Rectal smooth muscle tissue (tissue), 1 donor: ENCODE measurements around the gene KMT2D.

ENCODE experiments used
- H3K27ac ChIP-seq: one replicate; pipeline ENCODE4 v1.7.0; 2013; ENCODE audit warnings: low read depth, low read length, inconsistent platforms
- H3K27me3 ChIP-seq: one replicate; pipeline ENCODE4 v1.7.0; 2013; ENCODE audit warnings: low read length; ENCODE audit not compliant: control insufficient read depth, insufficient read depth
- H3K36me3 ChIP-seq: one replicate; pipeline ENCODE4 v1.7.0; 2013; ENCODE audit warnings: low read length; ENCODE audit not compliant: control insufficient read depth, insufficient read depth
- H3K4me1 ChIP-seq: one replicate; pipeline ENCODE4 v1.7.0; 2013; ENCODE audit warnings: low read length; ENCODE audit not compliant: control insufficient read depth, insufficient read depth
- H3K4me3 ChIP-seq: one replicate; pipeline ENCODE4 v1.7.0; 2013; ENCODE audit warnings: low read length
- H3K9ac ChIP-seq: one replicate; pipeline ENCODE4 v1.7.0; 2013; ENCODE audit warnings: low read length

The KMT2D gene

DNA sequence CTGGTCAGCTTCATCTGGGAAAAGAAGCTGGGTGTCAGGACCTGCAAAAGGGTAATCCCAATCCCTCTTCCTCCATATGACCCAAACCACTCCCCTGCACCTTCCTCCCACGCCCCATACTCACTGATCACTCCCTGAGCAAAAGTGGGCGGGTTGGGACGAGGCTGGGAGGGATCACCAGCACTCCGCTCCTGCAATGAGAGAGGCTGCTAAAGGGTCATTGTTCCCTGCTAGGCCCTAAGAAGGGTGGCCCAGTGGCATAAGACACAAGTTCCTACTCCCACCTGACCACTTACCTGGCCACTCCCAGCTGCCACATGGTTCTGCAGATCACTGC is 26.3 kb downstream of the KMT2D start:
- H3K4me3 ChIP-seq = no peak overlapping the region
- H3K36me3 ChIP-seq = peaks cover 45% of the 10 kb centered on the region
- no peaks in the 10 kb centered on the region for H3K4me1 ChIP-seq
- H3K27ac ChIP-seq = no peak overlapping the region
- no peaks in the 10 kb centered on the region for H3K27me3 ChIP-seq
- no peak overlapping the region for H3K9ac ChIP-seq

DNA sequence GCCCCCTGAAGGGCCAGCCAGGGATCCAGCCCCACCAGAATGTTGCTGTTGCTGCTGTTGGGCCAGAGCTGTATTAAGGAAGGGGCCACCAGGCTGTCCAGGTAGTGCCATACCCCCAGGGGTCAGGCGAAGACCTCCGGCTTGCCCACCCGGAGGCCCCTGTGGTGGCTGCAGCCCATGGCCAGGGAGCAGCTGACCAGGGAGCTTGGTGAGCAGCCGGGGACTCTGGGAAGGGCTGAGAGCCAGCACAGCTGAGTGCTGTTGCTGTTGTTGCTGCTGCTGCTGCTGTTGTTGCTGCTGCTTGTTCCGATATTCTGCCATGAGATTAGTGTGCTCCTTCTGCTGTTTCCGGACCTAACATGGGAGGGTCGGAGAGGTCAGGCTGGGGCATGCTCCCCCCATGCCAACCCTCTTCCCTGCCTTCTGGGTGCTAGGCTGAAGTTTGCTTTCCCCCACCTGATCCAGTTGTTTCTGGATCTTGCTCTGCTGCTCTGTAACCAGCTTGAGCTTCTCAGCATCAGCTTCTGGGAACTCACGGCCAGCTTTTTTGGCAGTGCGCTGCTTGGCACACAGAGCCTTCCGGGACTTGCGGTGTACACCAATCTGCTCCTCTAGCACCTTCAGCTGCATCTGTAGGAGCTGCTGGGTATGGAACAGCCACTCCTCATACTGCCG is 26.8 kb downstream of the KMT2D start:
- H3K27me3 ChIP-seq = no peaks in the 10 kb centered on the region
- H3K4me3 ChIP-seq = no peak overlapping the region
- H3K4me1 ChIP-seq = no peaks in the 10 kb centered on the region
- H3K9ac ChIP-seq = no peak overlapping the region
- H3K36me3 ChIP-seq = peaks cover 46% of the 10 kb centered on the region
- H3K27ac ChIP-seq = no peak overlapping the region

DNA sequence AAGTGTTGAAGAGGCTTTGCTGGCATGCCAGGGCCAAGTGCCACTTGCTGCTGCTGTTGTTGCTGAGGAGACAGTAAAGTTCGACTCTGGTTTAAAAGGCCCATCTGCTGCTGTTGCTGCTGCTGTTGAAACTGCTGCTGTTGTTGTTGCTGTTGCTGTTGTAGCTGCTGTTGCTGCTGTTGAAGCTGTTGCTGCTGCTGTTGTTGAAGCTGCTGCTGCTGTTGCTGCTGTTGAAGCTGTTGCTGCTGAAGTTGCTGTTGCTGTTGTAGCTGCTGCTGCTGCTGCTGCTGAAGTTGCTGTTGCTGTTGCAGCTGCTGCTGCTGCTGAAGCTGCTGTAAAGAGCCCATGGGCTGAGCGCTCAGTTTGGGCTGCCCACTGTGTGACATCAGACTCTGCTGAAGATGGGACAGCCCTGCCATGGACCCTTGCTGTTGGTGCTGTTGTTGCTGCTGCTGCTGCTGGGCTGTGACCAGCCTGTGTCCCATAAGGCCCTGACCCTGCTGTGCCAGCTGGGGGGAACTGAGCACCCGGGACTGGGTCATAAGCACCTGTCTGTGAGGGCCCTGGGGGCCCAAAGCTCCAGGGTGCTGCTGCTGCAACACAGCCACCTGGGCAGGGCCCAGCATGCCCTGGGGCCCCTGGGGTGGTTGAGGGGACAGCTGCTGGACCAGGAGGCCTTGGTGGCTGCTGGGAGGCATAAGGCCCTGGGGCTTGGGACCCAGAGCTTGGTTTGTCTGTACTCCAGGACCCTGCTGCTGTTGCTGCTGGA is 27.7 kb downstream of the KMT2D start:
- H3K9ac ChIP-seq = no peak overlapping the region
- peaks cover 46% of the 10 kb centered on the region for H3K36me3 ChIP-seq
- no peaks in the 10 kb centered on the region for H3K27me3 ChIP-seq
- no peak overlapping the region for H3K27ac ChIP-seq
- H3K4me3 ChIP-seq = no peak overlapping the region
- no peaks in the 10 kb centered on the region for H3K4me1 ChIP-seq

DNA sequence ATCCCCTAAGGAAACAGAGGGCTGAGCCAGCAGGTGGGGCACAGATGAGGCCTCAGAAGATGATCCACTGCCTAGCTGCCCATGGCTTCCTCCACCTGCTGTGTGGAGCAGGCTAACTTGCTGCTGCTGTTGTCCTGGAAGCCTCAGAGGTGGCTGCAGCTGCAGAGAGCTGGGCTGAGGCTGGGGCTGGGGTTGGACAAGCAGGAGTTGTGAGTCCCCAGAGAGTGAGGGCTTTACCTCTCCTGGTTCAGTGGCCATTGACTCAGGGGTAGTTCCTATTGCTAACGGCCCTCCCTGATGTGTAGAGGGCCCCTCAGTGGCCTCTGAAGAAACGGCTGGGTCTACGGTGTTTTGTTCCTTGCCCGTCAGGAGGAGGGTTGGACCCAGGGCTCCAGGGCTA is 28.3 kb downstream of the KMT2D start:
- Histone ChIP-seq H3K36me3 (peaks cover 44% of the 10 kb centered on the region), H3K27me3 (no peaks in the 10 kb centered on the region), H3K27ac (no peak overlapping the region), H3K9ac (no peak overlapping the region), H3K4me3 (no peak overlapping the region), H3K4me1 (no peaks in the 10 kb centered on the region)

DNA sequence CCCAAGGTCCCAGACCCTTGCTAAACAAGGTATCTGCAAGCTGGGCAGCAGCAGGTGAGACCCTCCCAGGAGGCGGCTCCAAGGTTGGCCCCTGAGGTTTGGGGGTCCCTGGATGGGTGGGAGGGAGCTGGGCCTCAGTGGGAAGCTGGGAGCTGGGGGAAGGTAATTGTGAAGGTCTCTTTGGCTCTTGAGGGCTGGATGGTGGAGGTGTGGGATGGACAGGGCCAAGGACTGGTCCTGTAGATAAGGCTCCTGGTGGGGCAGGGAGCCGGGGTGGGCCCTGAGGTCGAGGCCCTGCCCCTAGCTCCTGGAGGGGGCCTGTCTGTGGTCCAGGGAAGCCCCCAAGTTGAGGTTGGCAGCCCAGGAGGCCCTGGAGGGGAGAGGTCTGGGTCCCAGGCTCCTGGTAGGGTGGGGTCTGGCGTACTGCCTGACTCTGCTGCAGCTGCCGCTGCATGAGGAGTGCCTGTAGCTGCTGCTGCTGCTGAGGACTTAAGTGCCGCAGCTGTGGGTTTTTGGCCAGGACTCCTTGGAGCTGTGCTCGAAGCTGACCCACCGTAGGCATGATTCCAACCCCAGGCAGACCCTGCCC is 28.9 kb downstream of the KMT2D start:
- no peak overlapping the region for H3K4me3 ChIP-seq
- no peak overlapping the region for H3K27ac ChIP-seq

DNA sequence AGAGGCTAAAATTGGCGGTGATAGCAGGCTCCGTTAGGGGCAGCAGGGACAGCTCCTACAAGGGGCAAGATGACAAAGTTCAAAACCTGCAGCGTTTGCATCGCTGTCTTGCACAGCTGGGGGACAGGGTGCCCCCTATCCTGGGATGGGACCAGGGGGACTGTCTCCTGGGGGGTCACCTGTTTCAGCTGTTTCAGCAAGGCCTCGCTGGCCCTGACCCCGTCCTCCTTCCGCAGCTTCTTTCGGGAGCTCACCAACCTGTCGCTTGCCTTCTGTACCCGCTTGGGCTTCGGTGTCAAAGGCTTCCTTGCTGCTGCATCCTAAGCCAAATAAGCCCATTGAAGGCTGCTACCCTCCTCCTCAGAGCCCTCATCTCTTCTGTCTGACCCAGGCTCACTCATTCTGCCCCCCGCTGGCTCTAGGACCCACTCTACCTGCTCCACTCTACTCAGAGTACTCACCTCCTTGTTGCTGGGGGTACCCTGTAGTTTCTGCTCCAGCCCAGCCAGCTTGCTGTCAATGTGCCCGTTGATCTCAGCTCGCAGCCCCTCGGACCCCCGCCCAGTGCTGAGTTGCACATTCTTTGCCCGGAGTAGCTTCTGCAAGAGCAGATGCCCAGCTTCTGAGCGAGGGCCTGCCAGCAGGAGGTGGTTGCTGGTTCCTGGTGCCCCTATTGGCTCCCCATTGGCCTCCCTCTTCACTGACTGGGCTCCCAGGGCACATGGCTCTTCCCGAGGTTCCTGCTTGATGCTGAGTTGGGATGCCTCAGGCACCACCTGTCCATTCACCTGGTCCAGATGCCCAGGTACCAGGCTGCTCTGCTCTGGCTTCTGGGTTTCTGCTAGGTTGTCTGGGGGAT is 29.7 kb downstream of the KMT2D start:
- H3K27ac ChIP-seq = no peak overlapping the region
- H3K4me1 ChIP-seq = no peaks in the 10 kb centered on the region
- peaks cover 49% of the 10 kb centered on the region for H3K36me3 ChIP-seq
- no peaks in the 10 kb centered on the region for H3K27me3 ChIP-seq
- no peak overlapping the region for H3K9ac ChIP-seq
- no peak overlapping the region for H3K4me3 ChIP-seq

More for the DNA sequence above, 28.9 kb downstream of the KMT2D start:
- H3K27me3 ChIP-seq = no peaks in the 10 kb centered on the region
- H3K4me1 ChIP-seq = no peaks in the 10 kb centered on the region
- H3K9ac ChIP-seq = no peak overlapping the region
- H3K36me3 ChIP-seq = peaks cover 44% of the 10 kb centered on the region

DNA sequence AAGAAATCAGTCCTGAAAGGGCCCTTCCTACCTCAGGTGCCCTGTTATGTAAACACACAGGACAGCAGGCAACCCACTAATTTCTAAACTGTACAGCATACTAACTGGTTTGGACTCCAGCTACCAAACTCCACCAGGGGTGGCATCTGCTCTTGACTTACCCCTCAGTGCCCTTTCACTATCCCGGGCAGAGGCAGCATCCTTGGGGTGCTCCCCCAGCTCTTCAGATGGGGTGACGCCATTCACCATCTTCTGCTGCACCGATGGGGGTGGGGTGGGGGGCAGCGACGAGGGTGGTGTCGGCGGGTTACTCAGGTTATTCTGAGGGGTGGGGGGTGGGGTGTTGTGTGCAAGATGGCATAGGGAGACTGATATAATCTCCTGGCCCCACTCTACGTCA is 30.5 kb downstream of the KMT2D start:
- Histone ChIP-seq H3K4me1 (no peaks in the 10 kb centered on the region), H3K9ac (no peak overlapping the region), H3K27me3 (no peaks in the 10 kb centered on the region), H3K27ac (no peak overlapping the region), H3K36me3 (peaks cover 57% of the 10 kb centered on the region), H3K4me3 (no peak overlapping the region)

DNA sequence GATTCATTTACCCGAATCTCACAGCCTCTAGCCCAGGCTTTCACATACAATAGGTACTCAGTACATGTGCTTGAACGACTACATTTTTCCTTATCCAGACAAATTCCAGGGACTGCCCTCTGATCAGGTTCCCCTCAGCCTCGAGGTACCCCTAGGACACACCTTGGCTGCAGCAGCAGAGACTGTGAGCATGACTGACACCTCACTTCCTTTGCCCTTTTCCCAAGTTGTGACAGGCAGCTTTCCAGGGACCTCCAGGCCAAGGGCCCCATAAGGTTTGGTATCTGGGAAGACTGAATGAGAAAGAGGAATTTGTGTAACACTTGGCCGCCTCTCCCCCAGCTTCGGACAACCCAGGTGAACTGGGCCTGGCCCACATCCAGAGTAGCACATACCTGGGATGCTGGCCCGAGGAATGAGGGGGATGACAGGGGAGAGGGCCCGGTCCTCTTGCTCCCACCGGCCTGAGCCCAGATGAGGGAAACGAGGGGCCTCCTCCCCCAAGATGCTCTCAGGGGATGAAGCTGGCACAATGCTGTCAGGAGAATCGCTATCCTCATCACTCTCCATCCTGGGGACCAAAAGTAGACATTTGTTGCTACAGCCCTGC is 31.8 kb downstream of the KMT2D start:
- Histone ChIP-seq H3K27ac (no peak overlapping the region), H3K4me3 (no peak overlapping the region), H3K36me3 (peaks cover 60% of the 10 kb centered on the region), H3K4me1 (no peaks in the 10 kb centered on the region), H3K9ac (no peak overlapping the region), H3K27me3 (no peaks in the 10 kb centered on the region)

DNA sequence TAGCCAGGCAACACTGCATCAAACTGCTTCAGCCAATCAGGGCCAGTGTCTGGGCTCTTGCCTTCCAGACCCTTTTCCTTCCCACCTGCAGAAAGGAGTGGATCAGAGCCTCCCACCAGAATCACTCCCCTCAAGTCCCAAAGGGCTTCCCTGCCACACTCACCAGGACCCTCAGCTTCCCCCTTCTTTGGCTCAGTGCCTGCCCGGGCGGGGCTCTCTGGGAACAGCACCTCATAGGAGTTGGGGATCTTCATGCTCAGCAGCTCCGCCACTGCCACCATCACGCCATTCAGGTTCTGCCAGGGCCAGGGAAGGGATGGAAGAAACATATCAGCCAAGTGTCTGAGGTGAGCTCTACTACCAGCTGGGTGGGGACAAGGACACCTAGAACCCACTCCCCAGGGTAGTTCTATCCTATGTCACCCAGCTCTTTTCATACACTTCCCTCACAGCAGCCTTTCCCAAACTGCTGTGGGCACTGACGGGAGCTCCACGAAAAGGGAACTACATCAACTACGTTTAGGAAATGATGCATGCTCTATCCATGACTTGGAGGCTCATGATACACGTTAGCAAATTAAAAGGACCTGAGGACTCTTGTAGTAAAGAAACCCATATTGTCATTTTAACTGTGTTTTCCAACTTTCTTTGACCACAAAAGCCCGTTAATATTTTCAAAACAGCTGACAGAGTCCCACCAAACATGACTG is 32.6 kb downstream of the KMT2D start:
- Histone ChIP-seq H3K27ac (no peak overlapping the region), H3K4me1 (no peaks in the 10 kb centered on the region), H3K27me3 (no peaks in the 10 kb centered on the region), H3K36me3 (peaks cover 65% of the 10 kb centered on the region), H3K4me3 (no peak overlapping the region), H3K9ac (no peak overlapping the region)

DNA sequence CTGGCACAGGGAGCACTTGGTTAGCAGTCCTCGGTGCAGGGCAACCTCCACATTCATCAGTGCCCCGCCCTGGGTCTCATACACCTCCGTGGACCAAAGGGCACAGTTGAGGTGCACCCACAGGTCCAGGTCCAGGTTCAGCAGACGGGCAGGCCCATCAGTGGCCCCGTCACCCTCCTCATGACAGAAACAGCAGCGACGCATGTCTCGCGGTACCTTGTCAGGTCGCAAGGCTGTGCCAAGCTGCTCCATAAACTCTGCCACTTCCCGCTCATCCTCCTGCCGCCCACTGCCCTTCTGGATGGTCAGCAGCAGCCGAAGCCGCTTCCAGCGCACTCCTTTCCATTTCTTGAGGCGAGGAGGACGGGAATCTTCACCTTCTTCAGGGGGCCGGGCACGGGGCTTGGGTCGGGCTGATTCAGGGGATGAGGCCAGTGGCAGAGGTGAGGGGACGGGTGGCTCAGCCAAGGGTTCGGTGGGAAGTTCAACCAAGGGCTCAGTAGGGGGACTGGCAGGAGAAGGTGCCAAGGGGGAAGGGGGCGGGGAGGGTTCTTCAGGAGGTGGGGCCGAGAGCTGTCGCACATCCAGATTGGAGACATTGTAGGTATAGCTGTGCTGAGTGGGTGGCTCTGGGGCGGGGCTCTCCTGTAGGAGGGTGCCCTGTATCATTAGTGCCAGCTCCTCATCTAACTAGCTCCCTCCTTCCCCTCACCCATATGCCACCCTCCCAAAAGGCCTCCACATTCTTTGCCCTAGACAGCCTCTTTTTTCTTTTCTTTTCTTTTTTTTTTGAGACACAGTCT is 33.7 kb downstream of the KMT2D start:
- Histone ChIP-seq H3K4me1 (no peaks in the 10 kb centered on the region), H3K27me3 (no peaks in the 10 kb centered on the region), H3K9ac (no peak overlapping the region), H3K27ac (no peak overlapping the region), H3K4me3 (no peak overlapping the region), H3K36me3 (peaks cover 68% of the 10 kb centered on the region)

DNA sequence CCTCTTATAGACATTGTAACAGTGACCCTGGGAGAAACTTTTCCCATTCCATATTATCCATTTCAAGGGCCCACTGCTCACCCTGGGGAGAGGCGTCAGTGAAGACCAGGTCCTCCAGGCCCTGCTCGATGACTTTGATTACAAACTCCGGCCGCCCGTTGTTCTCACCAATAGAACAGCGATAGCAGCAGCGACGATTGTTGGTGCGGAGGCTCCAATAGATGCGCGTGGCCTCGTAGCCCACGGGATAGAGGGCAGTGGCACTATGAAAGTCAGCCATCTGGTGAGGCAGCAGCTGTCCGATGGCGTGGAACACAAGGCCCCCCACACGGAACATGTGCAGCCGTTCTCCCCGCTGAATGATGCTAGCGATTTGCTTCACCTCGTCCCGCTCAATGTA is 34.5 kb downstream of the KMT2D start:
- Histone ChIP-seq H3K36me3 (peaks cover 72% of the 10 kb centered on the region), H3K27ac (no peak overlapping the region), H3K4me1 (no peaks in the 10 kb centered on the region), H3K4me3 (no peak overlapping the region), H3K9ac (no peak overlapping the region), H3K27me3 (no peaks in the 10 kb centered on the region)
